ENCODE results near the gene NR3C1.

Gene NR3C1

DNA sequence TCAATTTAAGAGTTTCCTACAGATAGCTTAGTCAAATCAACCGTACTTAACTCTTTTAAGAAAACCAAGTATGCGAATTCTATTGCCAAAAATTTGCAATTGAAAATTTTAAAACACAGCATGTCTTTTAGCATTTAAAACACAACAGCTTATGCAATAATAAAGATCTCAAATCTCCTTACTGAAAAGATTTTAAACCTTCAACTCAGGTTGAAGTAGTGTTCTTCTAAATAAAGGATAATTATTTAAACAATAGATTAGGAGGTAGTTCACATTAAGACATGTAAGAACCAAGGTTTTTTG lies 5.5 kb downstream of the NR3C1 start:
- DNase-seq: no peak

DNA sequence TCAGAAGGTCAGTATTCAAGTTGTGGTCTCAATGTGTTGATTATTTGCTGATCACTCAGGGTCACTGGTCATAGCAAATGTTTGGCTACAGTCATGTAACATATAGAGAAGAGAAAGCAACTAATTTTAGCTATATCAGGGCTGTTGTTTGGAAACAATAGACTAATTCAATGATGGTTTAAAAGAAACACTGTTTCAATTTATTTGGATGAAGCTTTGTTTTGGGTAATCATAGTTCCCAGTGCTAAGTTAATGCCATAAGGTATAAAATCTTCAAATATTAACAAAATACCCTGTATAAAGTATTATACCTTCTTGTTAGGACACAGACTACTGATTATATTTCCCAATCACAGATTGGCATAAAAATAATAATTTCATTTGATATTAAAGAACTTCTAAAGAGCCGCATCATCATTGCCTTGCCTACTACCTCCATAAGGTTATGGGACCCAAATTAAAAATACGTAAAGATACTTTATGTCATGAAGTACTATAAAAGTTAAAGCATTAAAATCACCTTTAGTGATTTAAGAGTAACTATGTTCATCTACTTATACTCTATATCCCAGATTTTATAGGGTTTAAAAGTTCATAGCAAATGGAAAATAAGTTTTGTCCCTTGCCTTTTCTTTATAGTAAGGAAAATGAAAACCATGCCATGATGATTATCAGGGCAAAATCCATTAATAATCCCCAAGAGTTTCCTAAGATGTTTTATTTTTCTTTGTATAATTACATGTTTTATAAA lies 6.0 kb downstream of the NR3C1 start:
- no peak for DNase-seq

DNA sequence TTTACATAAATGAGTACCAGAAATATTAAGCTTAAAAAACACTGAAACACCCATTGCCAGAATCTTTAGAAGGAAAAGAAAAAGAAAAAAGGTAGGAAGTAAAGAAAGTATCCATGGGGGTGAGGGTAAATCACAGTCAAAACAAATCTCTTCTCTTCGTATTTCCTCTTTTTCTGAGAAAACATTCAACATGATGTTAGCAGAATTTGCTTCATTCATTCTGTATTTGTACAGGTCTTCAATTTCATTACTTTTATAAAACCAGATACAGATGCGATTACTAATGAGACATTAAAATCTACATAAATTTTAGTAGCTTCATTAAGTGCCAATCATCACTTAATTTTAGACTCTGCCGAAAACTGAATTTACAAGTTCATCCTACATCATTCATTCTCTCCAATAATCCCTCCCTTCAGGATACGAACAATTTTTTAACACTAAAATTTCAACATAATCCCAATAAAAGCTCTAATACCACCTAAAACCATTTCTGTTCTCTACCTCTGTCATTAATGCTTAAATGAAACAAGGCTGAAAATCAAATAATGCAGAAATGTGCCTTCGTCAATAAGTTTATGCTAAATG lies 7.0 kb downstream of the NR3C1 start:
- DNase-seq: no peak

DNA sequence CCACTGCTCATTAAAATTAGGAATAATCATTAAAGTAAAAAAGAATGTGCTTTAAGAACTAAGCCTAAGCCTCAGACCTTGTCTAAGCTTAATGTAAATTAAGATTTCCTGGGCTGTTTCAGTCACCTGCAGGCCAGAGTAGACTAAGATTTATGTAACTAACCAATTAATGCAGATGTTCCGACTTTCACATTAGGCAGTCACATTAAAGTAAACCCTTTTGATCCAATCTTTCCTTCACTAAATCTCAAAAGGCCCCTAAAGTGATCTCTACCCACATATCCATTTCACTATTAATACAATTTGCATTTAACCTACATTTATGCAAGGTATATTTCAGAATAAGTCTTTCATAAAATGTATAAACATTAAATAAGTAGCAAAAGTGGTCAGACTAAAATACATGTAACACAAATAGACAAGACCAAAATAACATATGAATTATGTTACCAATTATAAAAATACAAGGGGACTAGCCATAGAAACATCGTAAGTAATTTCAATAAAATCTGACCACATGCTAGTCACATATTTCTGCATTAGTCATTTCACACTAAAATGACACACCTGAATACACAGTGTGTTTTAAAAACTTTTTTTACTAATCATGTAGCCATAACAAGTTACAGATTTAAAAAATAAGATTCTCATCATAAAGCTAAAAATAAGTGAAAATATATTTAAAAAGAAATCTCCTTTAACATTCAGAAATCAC lies 7.7 kb downstream of the NR3C1 start:
- DNase-seq: no peak

DNA sequence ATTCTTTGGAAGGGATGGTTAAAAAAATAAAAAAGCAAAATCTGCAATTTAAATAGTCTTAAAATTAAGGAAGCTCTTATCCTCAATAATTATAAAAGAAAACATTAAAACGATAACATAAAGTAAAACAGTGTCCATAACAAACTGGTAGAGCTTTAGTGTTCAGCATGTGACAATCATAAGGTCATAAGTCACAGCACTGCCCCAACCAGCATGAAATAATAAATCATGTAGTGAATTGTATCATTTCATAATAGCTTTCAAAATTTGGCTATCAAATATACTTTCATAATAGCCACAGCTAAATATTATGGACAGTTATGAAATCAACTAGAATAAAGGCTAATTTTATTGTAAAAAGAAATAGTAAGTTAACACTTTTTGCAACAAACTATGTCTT lies 10.0 kb downstream of the NR3C1 start:
- no peak for DNase-seq

DNA sequence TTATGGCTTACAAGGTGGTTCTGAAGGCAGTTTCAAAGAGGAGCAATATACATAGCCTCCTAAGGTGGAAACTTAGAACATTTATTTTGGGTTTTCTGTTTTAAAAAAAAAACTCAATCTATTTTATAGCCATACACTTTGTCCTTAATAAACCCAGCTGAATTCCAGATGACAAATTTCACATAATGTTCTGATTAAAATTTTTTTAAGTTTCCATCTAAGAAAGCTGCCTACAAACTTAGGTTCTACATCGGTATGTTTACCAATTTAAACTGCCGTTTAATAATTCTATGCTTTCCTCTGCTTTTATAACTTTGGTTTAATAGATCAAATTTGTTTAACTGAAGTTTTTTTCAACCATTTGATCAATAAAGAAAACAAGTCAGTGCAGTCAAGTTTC lies 12.5 kb downstream of the NR3C1 start:
- no peak for DNase-seq

DNA sequence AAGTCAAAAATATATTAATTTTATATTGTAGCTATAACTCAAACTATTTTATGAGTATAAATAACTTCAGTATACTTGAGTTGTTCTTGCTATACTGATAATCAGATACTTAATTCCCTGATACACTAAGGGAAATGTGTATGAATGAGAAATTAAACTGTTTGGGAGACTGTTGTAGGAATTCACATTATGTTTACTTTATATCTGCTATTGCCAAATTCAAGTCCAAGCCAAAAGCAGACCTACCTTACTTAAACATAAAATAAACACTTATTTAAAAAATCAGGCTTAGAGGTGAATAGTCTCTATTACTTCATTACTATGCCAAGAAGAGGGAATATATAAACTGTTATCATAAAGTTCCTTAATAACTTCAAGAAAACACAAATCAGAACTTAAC lies 13.2 kb downstream of the NR3C1 start:
- DNase-seq: no peak

DNA sequence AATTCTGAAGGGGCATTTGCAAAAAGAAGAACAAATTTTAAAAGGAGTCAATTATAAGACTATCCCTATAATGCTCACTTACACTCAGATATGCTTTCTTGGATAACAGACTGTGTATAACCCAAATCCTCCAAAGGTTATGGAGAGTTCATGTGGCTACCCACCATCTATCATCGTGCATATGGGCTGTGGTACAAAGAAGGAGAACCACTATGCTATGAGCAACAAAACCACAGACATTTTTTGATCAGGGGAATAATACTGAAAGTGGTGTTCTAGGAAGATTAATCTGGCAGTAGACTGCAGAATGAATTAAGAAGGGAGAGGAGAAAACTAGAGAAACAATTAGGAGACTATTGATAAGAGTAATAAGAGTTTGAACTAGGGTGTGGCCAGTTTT lies 16.8 kb downstream of the NR3C1 start:
- DNase-seq: no peak

DNA sequence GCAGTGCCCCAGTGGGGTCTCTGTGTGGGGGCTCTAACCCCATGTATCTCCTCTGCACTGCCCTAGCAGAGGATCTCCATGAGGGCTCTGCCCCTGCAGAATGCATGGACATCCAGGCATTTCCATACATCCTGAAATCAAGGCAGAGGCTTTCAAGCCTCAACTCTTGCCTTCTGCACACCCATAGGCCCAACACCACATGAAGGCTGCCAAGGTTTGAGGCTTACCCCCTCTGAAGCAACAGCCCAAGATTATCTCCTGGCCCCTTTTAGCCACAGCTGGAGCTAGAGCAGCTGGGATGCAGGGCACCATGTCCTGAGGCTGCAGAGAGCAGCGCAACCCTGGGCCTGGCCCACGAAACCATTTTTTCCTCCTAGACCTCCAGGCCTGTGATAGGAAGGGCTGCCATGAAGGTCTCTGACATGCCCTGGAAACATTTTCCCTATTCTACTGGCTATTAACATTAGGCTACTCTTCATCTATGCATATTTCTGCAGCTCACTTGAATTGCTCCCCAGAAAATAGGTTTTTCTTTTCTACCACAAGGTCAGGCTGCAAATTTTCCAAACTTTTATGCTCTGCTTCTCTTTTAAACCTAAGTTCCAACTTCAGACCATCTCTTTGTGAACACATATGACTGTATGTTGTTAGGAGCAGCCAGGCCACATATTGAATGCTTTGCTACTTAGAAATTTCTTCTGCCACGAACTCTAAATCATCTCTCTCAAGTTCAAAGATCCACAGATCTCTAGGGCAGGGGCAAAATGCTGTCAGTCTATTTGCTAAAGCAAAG lies 18.4 kb downstream of the NR3C1 start:
- DNase-seq: no peak

DNA sequence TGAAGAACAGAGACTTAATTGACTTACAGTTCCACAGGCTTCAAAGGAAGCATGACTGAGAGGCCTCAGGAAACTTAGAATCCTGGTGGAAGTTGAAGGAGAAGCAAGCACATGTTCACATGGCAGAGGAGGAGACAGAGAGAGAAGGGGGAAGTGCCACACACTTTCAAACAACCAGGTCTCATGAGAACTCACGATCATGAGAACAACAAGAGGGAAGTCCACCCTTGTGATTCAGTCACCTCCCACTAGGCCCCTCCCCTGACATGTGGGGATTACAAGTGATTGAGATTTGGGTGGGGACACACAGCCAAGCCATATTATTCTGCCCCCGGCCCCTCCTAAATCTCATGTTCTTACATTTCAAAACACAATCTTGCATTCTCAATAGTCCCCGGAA lies 19.5 kb downstream of the NR3C1 start:
- DNase-seq: no peak

DNA sequence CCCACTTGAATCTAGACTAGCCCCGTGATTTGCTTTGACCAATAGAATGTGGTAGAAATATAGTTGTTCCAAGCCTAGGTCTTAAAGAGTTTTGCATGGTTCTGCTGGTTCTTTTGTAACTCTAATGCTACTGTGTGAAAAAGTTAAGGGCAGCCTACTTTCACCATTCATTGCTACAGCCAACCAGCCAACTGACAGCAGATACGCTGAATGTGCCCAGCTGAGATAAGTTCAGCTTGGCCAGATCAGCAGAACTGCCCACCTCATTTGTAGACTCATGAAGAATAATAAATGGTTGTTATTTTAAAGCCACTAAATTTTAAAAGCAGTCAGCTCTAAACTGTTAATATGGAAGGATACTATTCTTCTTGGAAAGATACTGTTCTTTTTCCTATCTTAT lies 23.9 kb downstream of the NR3C1 start:
- DNase-seq: no peak

DNA sequence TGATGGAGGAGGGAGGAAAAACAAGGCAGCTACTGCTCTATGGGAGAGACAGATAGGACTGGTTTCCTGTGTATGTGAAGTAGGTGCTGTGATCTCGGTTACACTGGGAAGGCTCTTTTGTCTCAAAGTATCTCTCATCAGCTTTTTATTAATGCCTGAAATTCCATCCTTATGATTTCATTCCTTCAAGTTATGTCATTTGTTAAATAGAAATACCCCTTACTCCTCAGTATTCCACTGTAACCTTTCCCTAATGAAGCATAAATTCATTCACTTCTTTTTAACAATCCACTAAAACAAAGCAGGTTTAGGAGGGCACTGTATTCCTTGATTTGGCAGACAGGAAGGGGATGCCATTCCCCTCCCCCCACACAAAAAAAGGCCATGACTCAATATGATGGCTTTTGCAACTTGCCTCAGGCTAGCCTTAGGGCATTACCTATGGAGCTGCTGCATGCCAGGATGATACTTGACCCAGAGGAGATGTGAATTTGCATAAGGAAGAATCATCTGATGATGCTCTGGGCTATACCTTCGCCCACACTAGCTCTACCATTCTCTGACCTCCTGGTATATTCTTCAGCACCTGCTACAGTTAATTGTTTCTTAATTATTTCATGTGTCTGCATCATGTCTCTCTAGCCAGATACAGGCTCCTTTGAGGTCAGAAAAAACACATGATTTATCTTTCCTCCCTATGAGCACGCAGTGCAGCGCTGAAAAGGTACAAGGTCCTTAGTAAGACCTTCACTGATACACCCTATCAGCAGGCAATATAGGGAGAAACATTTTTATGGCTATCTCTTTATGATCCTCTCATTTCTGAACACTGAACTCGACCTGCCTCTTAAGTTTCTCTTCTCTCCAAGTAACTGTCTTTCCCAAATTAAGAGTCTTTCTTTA lies 26.3 kb downstream of the NR3C1 start:
- no peak for DNase-seq

DNA sequence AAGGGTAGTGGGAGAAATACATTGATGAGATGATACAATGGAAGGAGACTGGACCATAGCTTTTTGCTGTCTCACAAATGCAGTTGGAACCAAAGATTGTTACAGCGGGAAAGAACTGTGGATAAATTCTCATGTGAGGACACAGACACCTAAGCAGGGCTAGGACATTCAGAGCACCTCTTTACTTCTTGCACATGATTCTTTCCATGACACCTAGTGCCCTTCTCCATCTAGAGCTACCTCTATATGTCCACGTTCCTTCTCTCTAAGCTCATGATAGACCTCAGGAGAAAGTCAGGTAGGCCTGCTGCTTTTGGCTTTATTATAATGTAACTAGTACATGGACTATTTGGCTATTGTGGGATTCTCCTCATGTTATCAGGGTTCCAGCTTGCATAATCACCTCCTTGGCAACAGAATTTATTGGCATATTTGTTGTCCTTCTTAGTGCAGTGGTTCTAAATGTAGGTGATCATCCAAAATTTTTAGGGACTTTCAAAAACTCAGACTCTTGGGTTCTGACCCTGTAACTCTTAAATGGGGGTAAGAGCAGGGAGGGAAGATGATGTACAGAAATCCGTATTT lies 27.2 kb downstream of the NR3C1 start:
- no peak for DNase-seq

DNA sequence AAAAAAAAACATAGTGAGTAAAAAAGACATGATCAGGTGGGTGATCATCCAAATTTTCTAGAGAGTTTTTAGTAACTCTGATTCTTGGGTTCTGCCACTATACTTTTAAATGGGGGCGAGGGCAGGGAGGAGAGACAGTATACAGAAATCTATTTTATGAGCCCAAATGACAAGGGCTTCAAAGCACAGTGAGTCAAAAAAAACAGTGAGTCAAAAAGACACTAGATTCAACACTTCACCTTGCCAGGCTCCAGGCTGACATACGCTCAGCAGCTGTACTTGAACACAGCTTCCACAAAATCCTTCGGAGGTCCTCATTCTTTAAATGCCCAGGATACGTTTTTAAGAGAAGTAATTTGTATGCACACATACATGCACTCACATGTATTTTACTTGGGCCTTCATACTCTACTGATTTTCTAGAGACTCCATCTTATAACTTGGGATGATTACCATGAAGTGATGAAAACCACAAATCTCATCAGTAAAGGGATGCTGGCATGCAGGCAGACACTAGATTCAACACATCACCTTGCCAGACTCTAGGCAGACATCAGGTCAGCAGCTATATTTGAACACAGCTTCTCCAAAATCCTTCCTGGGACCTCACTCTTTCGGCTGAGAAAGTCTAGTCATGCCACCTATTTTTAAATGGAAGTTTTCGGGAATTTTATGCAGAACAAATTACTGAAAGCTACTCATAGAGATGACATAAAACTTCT lies 28.8 kb downstream of the NR3C1 start:
- DNase-seq: no peak

DNA sequence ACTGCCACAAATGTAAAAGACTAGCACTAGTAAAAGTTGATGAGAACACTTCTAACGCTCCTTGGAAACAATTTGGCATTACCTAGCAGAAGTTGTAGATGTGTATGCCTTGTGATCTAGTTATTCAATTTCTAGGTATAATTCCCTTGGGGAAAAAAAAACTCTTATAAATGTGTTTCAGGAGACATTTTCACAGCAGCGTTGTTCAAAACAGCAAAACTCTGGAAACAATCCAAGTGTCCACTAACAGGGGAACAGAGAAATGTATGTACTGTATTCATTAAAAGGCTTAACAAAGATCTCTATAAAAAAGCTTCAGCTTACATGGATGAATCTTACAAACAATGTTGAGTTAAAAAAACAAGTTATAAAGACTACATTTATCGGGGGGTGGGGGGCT lies 30.4 kb downstream of the NR3C1 start:
- DNase-seq: no peak

DNA sequence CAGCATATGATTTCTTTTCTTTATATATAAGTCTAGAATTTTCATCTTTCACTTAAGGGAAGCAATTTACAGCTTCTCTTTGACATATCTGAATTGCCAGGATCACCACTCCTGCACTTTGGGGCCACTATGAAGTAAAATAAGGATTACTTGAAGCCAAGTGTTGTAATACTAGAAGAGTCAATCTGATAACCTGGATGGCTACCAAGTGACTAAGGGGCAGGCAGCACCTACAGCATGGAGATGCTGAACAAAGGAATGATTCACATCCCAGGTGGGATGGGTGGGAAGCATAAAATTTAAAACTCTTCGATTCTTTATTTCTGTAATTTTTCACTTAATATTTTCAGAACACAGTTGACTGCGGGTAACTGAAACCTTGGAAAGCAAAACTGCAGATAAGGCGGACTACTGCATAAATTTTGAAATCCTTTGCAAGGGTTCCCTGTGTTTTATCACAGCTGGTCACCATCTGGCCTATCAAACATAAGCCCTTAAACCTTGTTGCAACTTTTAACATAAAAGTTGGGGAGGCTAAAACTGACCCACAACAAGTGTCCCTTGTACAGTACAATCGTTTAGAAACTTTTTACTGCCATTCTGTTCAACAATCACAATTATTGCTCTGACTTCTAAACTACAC lies 31.2 kb downstream of the NR3C1 start:
- no peak for DNase-seq

DNA sequence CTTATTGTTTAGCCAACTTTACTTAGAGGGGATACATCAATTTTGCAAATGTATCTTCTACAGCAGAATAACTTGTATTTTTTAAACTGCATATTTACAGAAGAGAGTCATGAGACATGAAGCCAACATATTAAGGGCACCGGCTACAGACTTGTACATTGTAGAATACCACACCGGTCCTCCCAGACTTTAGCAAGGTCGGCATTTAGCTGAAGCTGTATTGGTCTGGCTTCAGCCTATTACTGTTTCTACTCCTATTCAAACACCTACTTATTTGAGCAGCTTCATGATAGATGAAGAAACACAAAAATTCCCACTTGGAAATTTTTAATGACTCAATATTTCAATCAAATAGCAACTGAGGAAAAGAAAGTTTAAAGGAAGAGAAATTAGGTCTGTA lies 33.0 kb downstream of the NR3C1 start:
- DNase-seq: no peak

DNA sequence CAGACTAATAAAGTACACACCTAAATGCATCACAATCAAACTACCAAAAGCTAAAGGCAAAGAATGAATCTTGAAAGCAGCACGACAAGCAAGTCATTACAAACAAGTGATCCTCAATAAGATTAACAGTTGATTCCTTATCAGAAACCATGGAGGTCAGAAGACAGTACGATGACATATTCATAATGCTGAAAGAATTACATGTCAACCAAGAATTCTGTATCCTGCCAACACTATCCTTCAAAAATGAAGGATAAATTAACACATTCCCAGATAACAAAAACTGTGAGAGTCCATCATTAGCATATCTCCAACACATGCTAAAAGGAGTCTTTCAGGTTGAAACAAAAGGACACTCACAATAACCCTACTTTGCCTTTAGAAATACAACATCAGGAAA lies 39.4 kb downstream of the NR3C1 start:
- no peak for DNase-seq

DNA sequence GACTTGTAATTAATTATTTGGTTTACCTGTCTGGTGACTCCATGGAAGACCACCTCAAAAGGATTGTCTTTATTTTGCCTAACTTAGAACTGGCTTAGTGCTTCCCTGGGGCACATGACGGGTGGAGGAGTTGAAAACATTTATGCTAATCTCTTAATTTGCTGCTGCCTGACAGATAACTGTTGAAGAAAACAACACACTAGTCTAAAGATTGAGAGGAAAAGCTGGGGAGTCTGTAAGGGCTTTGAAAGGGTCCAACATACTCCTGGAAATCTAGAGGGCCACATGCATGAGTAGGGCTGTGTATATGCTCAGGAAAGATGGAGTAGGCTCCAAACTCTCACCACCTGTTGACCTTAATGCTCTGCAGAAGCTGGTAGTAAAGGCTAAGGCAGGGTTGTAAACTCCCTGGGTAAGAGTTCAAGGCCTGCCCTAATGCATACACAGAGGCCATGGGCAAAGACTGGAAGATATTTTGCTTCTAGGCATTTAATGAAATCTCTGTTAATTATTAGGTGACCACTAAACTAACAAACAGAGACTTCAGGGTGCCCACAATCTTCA lies 40.7 kb downstream of the NR3C1 start:
- no peak for DNase-seq

DNA sequence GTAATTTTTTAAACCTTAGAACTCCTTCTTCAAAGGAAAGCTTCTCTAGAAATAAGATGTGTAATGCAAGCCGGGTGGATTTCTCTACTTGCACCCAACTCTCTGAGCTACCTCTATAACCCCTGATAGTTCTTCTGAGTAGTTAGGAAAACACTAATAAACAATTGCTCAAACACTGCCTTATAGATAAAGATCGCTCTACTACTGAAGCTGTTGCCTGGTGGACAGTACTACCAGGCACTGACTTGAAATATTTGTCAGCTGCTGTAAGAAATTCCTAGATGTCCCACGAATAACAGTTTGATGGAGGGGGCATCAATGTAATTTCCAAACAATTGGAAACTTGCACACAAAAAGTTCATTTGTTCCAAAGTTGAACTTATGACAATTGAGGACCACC lies 42.0 kb downstream of the NR3C1 start:
- no peak for DNase-seq

DNA sequence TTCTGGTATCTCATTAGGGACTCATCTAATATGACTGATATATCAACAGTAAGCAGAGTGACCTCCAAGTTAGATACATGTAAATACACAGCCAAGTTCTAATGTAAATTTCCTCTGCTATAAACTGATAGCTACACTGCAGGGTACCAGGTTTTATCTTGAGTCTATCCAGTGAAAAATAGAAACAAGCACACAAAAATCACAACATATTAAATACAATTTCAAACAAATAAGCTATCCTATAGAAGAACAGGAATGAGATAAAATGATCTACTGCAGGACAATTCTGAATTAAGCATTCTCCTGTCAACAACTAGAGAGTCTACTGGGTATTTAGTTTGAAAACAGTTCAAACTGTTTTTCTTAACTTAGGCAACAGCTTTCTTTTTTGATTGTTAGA lies 42.7 kb downstream of the NR3C1 start:
- DNase-seq: no peak
